B cell (primary cell): ENCODE measurements around the gene IGHMBP2. TPM values are rescaled to one million over a fixed set of nuclear protein-coding genes. Genes with fewer than 3 reads are reported as not detected.

Experiments used
- ATAC-seq: fragments of 200-7000 bp; cut with Tn5 transposase; one replicate; pipeline ENCODE4 v1.10.0; 2021; ENCODE audit warnings: low read depth, mild to moderate bottlenecking, moderate number of reproducible peaks, moderate library complexity
- CTCF ChIA-PET: fragments of 350-600 bp; sonication (Branson Sonifier 250); formaldehyde crosslinking; loops from one replicate; lab custom pipeline; 2021; ENCODE audit warnings: antibody characterized with exemption, inconsistent platforms; lab: Charles Lee
- POLR2A ChIA-PET: fragments of 350-600 bp; sonication (Branson Sonifier 250); formaldehyde crosslinking; loops from one replicate; lab custom pipeline; 2021; ENCODE audit warnings: antibody characterized with exemption; lab: Charles Lee
- DNase-seq: peaks from one replicate; pipeline ENCODE4 v3.0.0; 2013
- H2AFZ ChIP-seq: 2 replicates; pipeline ENCODE4 v1.6.1; 2012; ENCODE audit warnings: mild to moderate bottlenecking, low read depth, low read length; ENCODE audit not compliant: insufficient read depth, poor library complexity, severe bottlenecking
- H3K27ac ChIP-seq, 2 donors: 1 replicate in 1 of 2; 2 replicates in 1 of 2; pipeline ENCODE4 v1.5.1; 2012 to 2013; ENCODE audit warnings: low read length in 2 of 2, mild to moderate bottlenecking in 2 of 2, moderate library complexity in 1 of 2
- H3K27me3 ChIP-seq, 4 experiments: fragments of 200-600 bp in 1 of 4; sonication (generic) in 1 of 4; replicated peaks in 1 of 4; 1 replicate in 2 of 4; 2 replicates in 2 of 4; pipeline versions ENCODE4 v1.6.1 to v1.7.0; 2013 to 2016; ENCODE audit warnings: low read length in 3 of 4, mild to moderate bottlenecking in 2 of 4, mixed read lengths in 1 of 4, moderate library complexity in 1 of 4; ENCODE audit not compliant: insufficient read depth in 4 of 4, control insufficient read depth in 3 of 4; ENCODE audit errors: control extremely low read depth in 1 of 4
- H3K36me3 ChIP-seq, 2 experiments: replicated peaks in 1 of 2; 1 replicate in 1 of 2; 2 replicates in 1 of 2; pipeline versions ENCODE4 v1.6.1 to v1.7.1; 2013; ENCODE audit warnings: low read length in 1 of 2; ENCODE audit not compliant: insufficient read depth in 2 of 2, control insufficient read depth in 1 of 2; ENCODE audit errors: control extremely low read depth in 1 of 2, extremely low read depth in 1 of 2
- H3K4me1 ChIP-seq, 2 donors: fragments of 200-600 bp in 1 of 2; sonication (generic) in 1 of 2; 1 replicate in 1 of 2; 2 replicates in 1 of 2; pipeline versions ENCODE4 v1.5.1 to v1.6.1; 2013 to 2017; ENCODE audit warnings: low read length in 2 of 2; ENCODE audit not compliant: control insufficient read depth in 2 of 2, insufficient read depth in 2 of 2
- H3K4me2 ChIP-seq: replicated peaks from 2 replicates; pipeline ENCODE3; 2012; ENCODE audit warnings: mild to moderate bottlenecking, low read depth, low read length; ENCODE audit not compliant: poor library complexity, severe bottlenecking
- H3K4me3 ChIP-seq, 5 experiments: fragments of 200-600 bp in 1 of 5; sonication (generic) in 1 of 5; 1 replicate in 3 of 5; 2 replicates in 2 of 5; pipeline versions ENCODE4 v1.5.1 to v1.7.0; 2011 to 2016; ENCODE audit warnings: low read length in 4 of 5, mild to moderate bottlenecking in 4 of 5, low read depth in 2 of 5, control low read depth in 1 of 5, moderate library complexity in 1 of 5; ENCODE audit not compliant: insufficient read depth in 1 of 5; ENCODE audit errors: control extremely low read depth in 1 of 5, extremely low read depth in 1 of 5
- H3K79me2 ChIP-seq: fragments of 200-600 bp; sonication (generic); one replicate; pipeline ENCODE4 v1.6.0; 2016; ENCODE audit warnings: low read length; ENCODE audit not compliant: control insufficient read depth, insufficient read depth
- H3K9ac ChIP-seq: fragments of 200-600 bp; sonication (generic); 2 replicates; pipeline ENCODE4 v1.6.1; 2017; ENCODE audit warnings: mild to moderate bottlenecking, low read length, moderate library complexity
- H3K9me3 ChIP-seq, 3 donors: one replicate each; pipeline versions ENCODE4 v1.6.1 to v1.7.1; 2013; ENCODE audit warnings: low read length in 2 of 3; ENCODE audit not compliant: control insufficient read depth in 2 of 3, insufficient read depth in 1 of 3; ENCODE audit errors: control extremely low read depth in 1 of 3
- H4K20me1 ChIP-seq: 2 replicates; pipeline ENCODE4 v1.6.0; 2012; ENCODE audit warnings: mild to moderate bottlenecking, low read length; ENCODE audit not compliant: insufficient read depth, control insufficient read depth, poor library complexity, severe bottlenecking
- H3K27ac Mint-ChIP-seq: one replicate; pipeline ENCODE4 v1.8.0; 2021; ENCODE audit warnings: mixed read lengths
- H3K27me3 Mint-ChIP-seq: one replicate; pipeline ENCODE4 v1.8.0; 2021; ENCODE audit warnings: mixed read lengths
- H3K4me1 Mint-ChIP-seq: one replicate; pipeline ENCODE4 v1.8.0; 2021; ENCODE audit warnings: mixed read lengths
- H3K4me3 Mint-ChIP-seq: one replicate; pipeline ENCODE4 v1.8.0; 2021; ENCODE audit warnings: mixed read lengths
- H3K9me3 Mint-ChIP-seq: one replicate; pipeline ENCODE4 v1.8.0; 2022; ENCODE audit warnings: mixed read lengths; ENCODE audit not compliant: insufficient read depth
- EZH2 ChIP-seq: IDR thresholded peaks from 2 replicates; pipeline ENCODE4 v1.6.1; 2012; ENCODE audit warnings: borderline replicate concordance, low read depth, mild to moderate bottlenecking, moderate library complexity, low read length; ENCODE audit not compliant: insufficient read depth, poor library complexity, severe bottlenecking
- WGBS: methylation state at CpG from one replicate; pipeline ENCODE4 v1.1.5; 2013; ENCODE audit warnings: missing lambda C conversion rate; ENCODE audit not compliant: insufficient coverage; 5-methylcytosine and 5-hydroxymethylcytosine counted together
- intact Hi-C: fragments of 100-400 bp; cut with micrococcal nuclease; formaldehyde crosslinking; loops from one replicate; pipeline ENCODE4 v1.10.0; 2022
- polyA plus RNA-seq: library from polyadenylated mRNA; depleted of rRNA; stranded (reverse); fragments of >200 nt; gene quantifications from 2 replicates; pipeline ENCODE4 v1.2.3, GENCODE V29; 2012
- total RNA-seq, 2 donors: library from RNA; stranded (reverse); fragments of 120-200 nt in 1 of 2; gene quantifications; 1 replicate in 1 of 2; 2 replicates in 1 of 2; pipeline versions ENCODE4 v1.2.3 to v1.2.4, GENCODE V29; 2013 to 2022
- TF ChIP-seq, protein P1 (sequence below): fragments of 200-600 bp; IDR thresholded peaks from one replicate; pipeline ENCODE4 v1.8.0; 2022; ENCODE audit warnings: antibody characterized with exemption, mild to moderate bottlenecking

Gene IGHMBP2
- total and polyA plus RNA-seq, 2 donors (not counting 1 experiment from before 2014, with no cell fraction given): 41.4 to 42.9 TPM

- POLR2A ChIA-PET: no interaction called here
- H3K4me3 ChIP-seq: no peak overlapping the region
- no peak overlapping the region for H3K27ac Mint-ChIP-seq
- intact Hi-C loops: no loop called here
- CTCF ChIA-PET: no interaction called here
- no peak overlapping the region for H3K4me3 Mint-ChIP-seq
- H3K79me2 ChIP-seq: peaks cover 11% of the 10 kb centered on the region
- peaks cover 7% of the 10 kb centered on the region for H3K9me3 Mint-ChIP-seq
- H3K9ac ChIP-seq: no peak overlapping the region
- DNase-seq (no peak), ATAC-seq (no peak)
- peaks cover 7 to 11% of the 10 kb centered on the region in 2 donors for H3K4me1 ChIP-seq
- WGBS: 94% methylated on average over 2 of the region's 3 CpGs
- H3K27ac ChIP-seq: no peak overlapping the region
- peaks cover 19 to 65% of the 10 kb centered on the region in 2 experiments for H3K36me3 ChIP-seq
- H3K9me3 ChIP-seq: peaks cover 7 to 22% (median 12%) of the 10 kb centered on the region in 3 donors
- no peak overlapping the region for H2AFZ ChIP-seq
- TF ChIP-seq, protein P1, sequence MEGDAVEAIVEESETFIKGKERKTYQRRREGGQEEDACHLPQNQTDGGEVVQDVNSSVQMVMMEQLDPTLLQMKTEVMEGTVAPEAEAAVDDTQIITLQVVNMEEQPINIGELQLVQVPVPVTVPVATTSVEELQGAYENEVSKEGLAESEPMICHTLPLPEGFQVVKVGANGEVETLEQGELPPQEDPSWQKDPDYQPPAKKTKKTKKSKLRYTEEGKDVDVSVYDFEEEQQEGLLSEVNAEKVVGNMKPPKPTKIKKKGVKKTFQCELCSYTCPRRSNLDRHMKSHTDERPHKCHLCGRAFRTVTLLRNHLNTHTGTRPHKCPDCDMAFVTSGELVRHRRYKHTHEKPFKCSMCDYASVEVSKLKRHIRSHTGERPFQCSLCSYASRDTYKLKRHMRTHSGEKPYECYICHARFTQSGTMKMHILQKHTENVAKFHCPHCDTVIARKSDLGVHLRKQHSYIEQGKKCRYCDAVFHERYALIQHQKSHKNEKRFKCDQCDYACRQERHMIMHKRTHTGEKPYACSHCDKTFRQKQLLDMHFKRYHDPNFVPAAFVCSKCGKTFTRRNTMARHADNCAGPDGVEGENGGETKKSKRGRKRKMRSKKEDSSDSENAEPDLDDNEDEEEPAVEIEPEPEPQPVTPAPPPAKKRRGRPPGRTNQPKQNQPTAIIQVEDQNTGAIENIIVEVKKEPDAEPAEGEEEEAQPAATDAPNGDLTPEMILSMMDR: no peak
- TF ChIP-seq EZH2: no peak
- H3K27me3 Mint-ChIP-seq: no peaks in the 10 kb centered on the region
- H3K4me1 Mint-ChIP-seq: peaks cover 12% of the 10 kb centered on the region
- H3K4me2 ChIP-seq: no peak overlapping the region
- no peaks in the 10 kb centered on the region for H3K27me3 ChIP-seq
- H4K20me1 ChIP-seq: no peaks in the 10 kb centered on the region
Measured at GRCh38 chr11:68923614-68924013, 19.9 kb downstream of the IGHMBP2 start.

GRCh38 chr11:68924073-68924925 lies 20.6 kb downstream of the IGHMBP2 start:
- Mint-ChIP-seq H3K27me3 (no peaks in the 10 kb centered on the region), H3K4me1 (peaks cover 12% of the 10 kb centered on the region), H3K4me3 (no peak overlapping the region), H3K27ac (no peak overlapping the region), H3K9me3 (peaks cover 7% of the 10 kb centered on the region)
- Histone ChIP-seq H3K4me2 (no peak overlapping the region), H3K4me1 (peaks cover 7 to 11% of the 10 kb centered on the region in 2 donors), H2AFZ (no peak overlapping the region), H3K36me3 (peaks cover 19 to 68% of the 10 kb centered on the region in 2 experiments), H3K9ac (no peak overlapping the region), H3K27ac (no peak overlapping the region), H3K4me3 (no peak overlapping the region), H3K27me3 (no peaks in the 10 kb centered on the region), H3K9me3 (peaks cover 7 to 22% (median 12%) of the 10 kb centered on the region in 3 donors), H3K79me2 (peaks cover 11% of the 10 kb centered on the region), H4K20me1 (no peaks in the 10 kb centered on the region)
- ChIA-PET CTCF (no interaction called here), POLR2A (no interaction called here)
- ATAC-seq (no peak), DNase-seq (no peak)
- TF ChIP-seq, protein P1: no peak
- TF ChIP-seq EZH2: no peak
- intact Hi-C loops: no loop called here
- WGBS: 100% methylated on average over 7 of the region's 10 CpGs
